ENCODE measurements around the gene CLCN1. TPM values are rescaled to one million over a fixed set of nuclear protein-coding genes. Genes with fewer than 3 reads are reported as not detected.

The CLCN1 gene
- total RNA-seq, 2 donors from 2014 or later, result 0.23 TPM; not detected in 1

DNA sequence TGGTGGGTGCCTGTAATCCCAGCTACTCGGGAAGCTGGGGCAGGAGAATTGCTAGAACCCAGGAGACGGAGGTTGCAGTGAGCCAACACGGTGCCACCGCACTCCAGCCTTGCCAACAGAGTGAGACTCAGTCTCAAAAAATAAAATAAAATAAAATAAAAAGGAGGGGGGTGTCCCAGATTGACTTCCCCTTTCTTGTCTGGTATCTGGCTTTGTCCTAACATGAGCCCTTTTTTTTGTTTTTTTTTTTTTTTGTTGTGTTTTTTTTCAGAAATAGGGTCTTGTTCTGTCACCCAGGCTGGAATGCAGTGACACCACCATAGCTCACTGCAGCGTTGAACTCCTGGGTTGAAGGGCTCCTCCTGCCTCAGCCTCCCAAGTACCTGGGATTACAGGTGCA is 23.0 kb upstream of the CLCN1 start:
- Histone ChIP-seq H3K27ac (no peak overlapping the region), H3K27me3 (replicated peaks; ENCODE audit: insufficient read depth) (no peaks in the 10 kb centered on the region), H3K36me3 (peaks cover 2 to 13% of the 10 kb centered on the region in 2 donors), H3K4me1 (replicated peaks) (no peaks in the 10 kb centered on the region), H3K4me3 (no peak overlapping the region), H3K9me3 (no peaks in the 10 kb centered on the region)
- intact Hi-C loops (cut with DNase I), result no loop called here
- no peak for DNase-seq (ENCODE audit: low spot score)
- WGBS, result 93% methylated on average over 5 of the region's 5 CpGs
- TF ChIP-seq POLR2A (IDR thresholded peaks at IDR 0.05) (no peak), POLR2AphosphoS5 (IDR thresholded peaks at IDR 0.05) (no peak)
- TF ChIP-seq, protein P1, sequence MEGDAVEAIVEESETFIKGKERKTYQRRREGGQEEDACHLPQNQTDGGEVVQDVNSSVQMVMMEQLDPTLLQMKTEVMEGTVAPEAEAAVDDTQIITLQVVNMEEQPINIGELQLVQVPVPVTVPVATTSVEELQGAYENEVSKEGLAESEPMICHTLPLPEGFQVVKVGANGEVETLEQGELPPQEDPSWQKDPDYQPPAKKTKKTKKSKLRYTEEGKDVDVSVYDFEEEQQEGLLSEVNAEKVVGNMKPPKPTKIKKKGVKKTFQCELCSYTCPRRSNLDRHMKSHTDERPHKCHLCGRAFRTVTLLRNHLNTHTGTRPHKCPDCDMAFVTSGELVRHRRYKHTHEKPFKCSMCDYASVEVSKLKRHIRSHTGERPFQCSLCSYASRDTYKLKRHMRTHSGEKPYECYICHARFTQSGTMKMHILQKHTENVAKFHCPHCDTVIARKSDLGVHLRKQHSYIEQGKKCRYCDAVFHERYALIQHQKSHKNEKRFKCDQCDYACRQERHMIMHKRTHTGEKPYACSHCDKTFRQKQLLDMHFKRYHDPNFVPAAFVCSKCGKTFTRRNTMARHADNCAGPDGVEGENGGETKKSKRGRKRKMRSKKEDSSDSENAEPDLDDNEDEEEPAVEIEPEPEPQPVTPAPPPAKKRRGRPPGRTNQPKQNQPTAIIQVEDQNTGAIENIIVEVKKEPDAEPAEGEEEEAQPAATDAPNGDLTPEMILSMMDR (IDR thresholded peaks at IDR 0.05), result no peak

GRCh38 chr7:143295870-143296269 is 20.0 kb upstream of the CLCN1 start:
- H3K9me3 ChIP-seq, result no peaks in the 10 kb centered on the region
- DNase-seq (ENCODE audit: low spot score), result no peak
- peaks cover 2 to 13% of the 10 kb centered on the region in 2 donors for H3K36me3 ChIP-seq
- TF ChIP-seq, protein P1 (IDR thresholded peaks at IDR 0.05), result no peak
- TF ChIP-seq POLR2A (IDR thresholded peaks at IDR 0.05), result no peak
- TF ChIP-seq POLR2AphosphoS5 (IDR thresholded peaks at IDR 0.05), result no peak
- H3K27me3 ChIP-seq (replicated peaks; ENCODE audit: insufficient read depth), result no peaks in the 10 kb centered on the region
- H3K4me3 ChIP-seq, result no peak overlapping the region
- intact Hi-C loops (cut with DNase I), result no loop called here
- H3K27ac ChIP-seq, result no peak overlapping the region
- H3K4me1 ChIP-seq (replicated peaks), result peaks cover 8% of the 10 kb centered on the region

- DNase-seq (ENCODE audit: low spot score), result no peak
- Histone ChIP-seq H3K27me3 (replicated peaks; ENCODE audit: insufficient read depth) (no peaks in the 10 kb centered on the region), H3K36me3 (peaks cover 2 to 13% of the 10 kb centered on the region in 2 donors), H3K4me1 (replicated peaks) (peaks cover 10% of the 10 kb centered on the region), H3K9me3 (no peaks in the 10 kb centered on the region), H3K27ac (no peak overlapping the region), H3K4me3 (no peak overlapping the region)
- no peak for TF ChIP-seq POLR2A (IDR thresholded peaks at IDR 0.05)
- TF ChIP-seq, protein P1 (IDR thresholded peaks at IDR 0.05), result no peak
- TF ChIP-seq POLR2AphosphoS5 (IDR thresholded peaks at IDR 0.05), result no peak
- 49% methylated on average over 2 of the region's 2 CpGs for WGBS
- intact Hi-C loops (cut with DNase I), result no loop called here
Observed at GRCh38 chr7:143296686-143297085, 19.2 kb upstream of the CLCN1 start.

- no peak overlapping the region for H3K27ac ChIP-seq
- no peak for DNase-seq (ENCODE audit: low spot score)
- WGBS, result 90% methylated on average over 2 of the region's 2 CpGs
- intact Hi-C loops (cut with DNase I), result no loop called here
- no peaks in the 10 kb centered on the region for H3K9me3 ChIP-seq
- peaks cover 10% of the 10 kb centered on the region for H3K4me1 ChIP-seq (replicated peaks)
- H3K4me3 ChIP-seq, result no peak overlapping the region
- H3K27me3 ChIP-seq (replicated peaks; ENCODE audit: insufficient read depth), result no peaks in the 10 kb centered on the region
- H3K36me3 ChIP-seq, result peaks cover 2 to 7% of the 10 kb centered on the region in 2 donors
- TF ChIP-seq, protein P1 (IDR thresholded peaks at IDR 0.05), result no peak
- TF ChIP-seq POLR2A (IDR thresholded peaks at IDR 0.05) (no peak), POLR2AphosphoS5 (IDR thresholded peaks at IDR 0.05) (no peak)
Observed at GRCh38 chr7:143299346-143299745, 16.6 kb upstream of the CLCN1 start.

- no peak for DNase-seq (ENCODE audit: low spot score)
Observed at GRCh38 chr7:143299840-143300239, 16.1 kb upstream of the CLCN1 start.

More at GRCh38 chr7:143299840-143300239, 16.1 kb upstream of the CLCN1 start:
- WGBS, result 72% methylated on average over 8 of the region's 8 CpGs
- no peak for TF ChIP-seq POLR2A (IDR thresholded peaks at IDR 0.05)
- no peak for TF ChIP-seq POLR2AphosphoS5 (IDR thresholded peaks at IDR 0.05)
- TF ChIP-seq, protein P1 (IDR thresholded peaks at IDR 0.05), result peak in 2 of 4 experiments; percentile 29 to 37
- Histone ChIP-seq H3K4me3 (no peak overlapping the region), H3K4me1 (replicated peaks) (peaks cover 10% of the 10 kb centered on the region), H3K27ac (no peak overlapping the region), H3K9me3 (no peaks in the 10 kb centered on the region), H3K27me3 (replicated peaks; ENCODE audit: insufficient read depth) (no peaks in the 10 kb centered on the region), H3K36me3 (peaks cover 2 to 3% of the 10 kb centered on the region in 2 donors)
- intact Hi-C loops (cut with DNase I), result loop anchor here (5.0 kb wide), 1 partner anchor 117 kb away; no protein-coding TSS in a partner anchor

Measured in prostate gland (tissue), 2 donors.